ENCODE data around the gene OR5H1.
"Not testable (repeated sequence)": the region's sequence is repeated elsewhere in the genome, so short reads cannot be mapped to it uniquely, and the experiment has no call there.

Gene OR5H1

GRCh38 chr3:98140531-98140930 is 10.0 kb downstream of the OR5H1 start:
- H3K4me3 ChIP-seq (ENCODE audit: extremely low read depth, insufficient read depth, low read length, poor library complexity, severe bottlenecking) = no peak overlapping the region
- no peaks in the 10 kb centered on the region for H3K36me3 ChIP-seq (ENCODE audit: control insufficient read depth, insufficient read depth, low read length)
- no peaks in the 10 kb centered on the region for H3K9me3 ChIP-seq (ENCODE audit: control insufficient read depth, low read length)
- H3K27ac ChIP-seq (ENCODE audit: low read depth, low read length, severe bottlenecking) = no peak overlapping the region
- H3K4me1 ChIP-seq (ENCODE audit: control insufficient read depth, insufficient read depth, low read length, poor library complexity, severe bottlenecking) = no peaks in the 10 kb centered on the region

- WGBS, 2 experiments (ENCODE audit: insufficient coverage in 2 of 2) = no CpG with 5 or more reads among the region's 1 CpG
- H3K27ac ChIP-seq (ENCODE audit: low read depth, low read length, severe bottlenecking) = no peak within 1 kb of the TSS
- H3K4me1 ChIP-seq (ENCODE audit: control insufficient read depth, insufficient read depth, low read length, poor library complexity, severe bottlenecking) = peaks cover 6% of the 10 kb centered on the region
- no peaks in the 10 kb centered on the region for H3K9me3 ChIP-seq (ENCODE audit: control insufficient read depth, low read length)
- H3K4me3 ChIP-seq (ENCODE audit: extremely low read depth, insufficient read depth, low read length, poor library complexity, severe bottlenecking) = no peak within 1 kb of the TSS
- no peaks in the 10 kb centered on the region for H3K36me3 ChIP-seq (ENCODE audit: control insufficient read depth, insufficient read depth, low read length)
These were observed 16.7 kb downstream of the OR5H1 start, which contains the start of gene OR5H14 for GRCh38 chr3:98147179-98147578. TSS of gene OR5H14 (plus strand) at chr3:98147479. CDS start at chr3:98149386, 1,907 bp downstream.

GRCh38 chr3:98148751-98149150 is 18.2 kb downstream of the OR5H1 start:
- Histone ChIP-seq H3K4me3 (ENCODE audit: extremely low read depth, insufficient read depth, low read length, poor library complexity, severe bottlenecking) (no peak overlapping the region), H3K36me3 (ENCODE audit: control insufficient read depth, insufficient read depth, low read length) (no peaks in the 10 kb centered on the region), H3K9me3 (ENCODE audit: control insufficient read depth, low read length) (no peaks in the 10 kb centered on the region), H3K27ac (ENCODE audit: low read depth, low read length, severe bottlenecking) (no peak overlapping the region), H3K4me1 (ENCODE audit: control insufficient read depth, insufficient read depth, low read length, poor library complexity, severe bottlenecking) (peaks cover 6% of the 10 kb centered on the region)
- WGBS, 2 experiments (ENCODE audit: insufficient coverage in 2 of 2) = 40% methylated on average over 1 of the region's 3 CpGs; no CpG with 5 or more reads in 1 of the 2 experiments

GRCh38 chr3:98149456-98149855 is 18.9 kb downstream of the OR5H1 start:
- not testable (repeated sequence) for H3K9me3 ChIP-seq (ENCODE audit: control insufficient read depth, low read length); H3K27ac ChIP-seq (ENCODE audit: low read depth, low read length, severe bottlenecking); H3K36me3 ChIP-seq (ENCODE audit: control insufficient read depth, insufficient read depth, low read length); H3K4me3 ChIP-seq (ENCODE audit: extremely low read depth, insufficient read depth, low read length, poor library complexity, severe bottlenecking); H3K4me1 ChIP-seq (ENCODE audit: control insufficient read depth, insufficient read depth, low read length, poor library complexity, severe bottlenecking)
- WGBS, 2 experiments (ENCODE audit: insufficient coverage in 2 of 2) = 93 to 100% methylated on average over 2 to 3 of the region's 4 CpGs

GRCh38 chr3:98151241-98151640 is 20.7 kb downstream of the OR5H1 start:
- Histone ChIP-seq H3K4me1 (ENCODE audit: control insufficient read depth, insufficient read depth, low read length, poor library complexity, severe bottlenecking) (peaks cover 6% of the 10 kb centered on the region), H3K36me3 (ENCODE audit: control insufficient read depth, insufficient read depth, low read length) (no peaks in the 10 kb centered on the region), H3K27ac (ENCODE audit: low read depth, low read length, severe bottlenecking) (peak overlapping the region; percentile 73), H3K4me3 (ENCODE audit: extremely low read depth, insufficient read depth, low read length, poor library complexity, severe bottlenecking) (no peak overlapping the region), H3K9me3 (ENCODE audit: control insufficient read depth, low read length) (no peaks in the 10 kb centered on the region)
- 64 to 67% methylated on average over 3 to 4 of the region's 5 CpGs for WGBS, 2 experiments (ENCODE audit: insufficient coverage in 2 of 2)

- no peaks in the 10 kb centered on the region for H3K9me3 ChIP-seq (ENCODE audit: control insufficient read depth, low read length)
- no CpG with 5 or more reads among the region's 3 CpGs for WGBS, 2 experiments (ENCODE audit: insufficient coverage in 2 of 2)
- H3K27ac ChIP-seq (ENCODE audit: low read depth, low read length, severe bottlenecking) = no peak within 1 kb of the TSS
- no peak within 1 kb of the TSS for H3K4me3 ChIP-seq (ENCODE audit: extremely low read depth, insufficient read depth, low read length, poor library complexity, severe bottlenecking)
- no peaks in the 10 kb centered on the region for H3K36me3 ChIP-seq (ENCODE audit: control insufficient read depth, insufficient read depth, low read length)
- no peaks in the 10 kb centered on the region for H3K4me1 ChIP-seq (ENCODE audit: control insufficient read depth, insufficient read depth, low read length, poor library complexity, severe bottlenecking)
These were observed 35.9 kb downstream of the OR5H1 start, which contains the start of gene OR5H15 for GRCh38 chr3:98166396-98166795. TSS of gene OR5H15 (plus strand) at chr3:98166696. CDS start at chr3:98168700, 2,004 bp downstream.

- 78 to 90% methylated on average over 1 of the region's 1 CpG for WGBS, 2 experiments (ENCODE audit: insufficient coverage in 2 of 2)
- Histone ChIP-seq H3K4me3 (ENCODE audit: extremely low read depth, insufficient read depth, low read length, poor library complexity, severe bottlenecking) (no peak overlapping the region), H3K9me3 (ENCODE audit: control insufficient read depth, low read length) (no peaks in the 10 kb centered on the region), H3K36me3 (ENCODE audit: control insufficient read depth, insufficient read depth, low read length) (no peaks in the 10 kb centered on the region), H3K27ac (ENCODE audit: low read depth, low read length, severe bottlenecking) (no peak overlapping the region), H3K4me1 (ENCODE audit: control insufficient read depth, insufficient read depth, low read length, poor library complexity, severe bottlenecking) (no peaks in the 10 kb centered on the region)
These were observed 40.5 kb downstream of the OR5H1 start for GRCh38 chr3:98171071-98171470.

- Histone ChIP-seq H3K4me1 (ENCODE audit: control insufficient read depth, insufficient read depth, low read length, poor library complexity, severe bottlenecking) (no peaks in the 10 kb centered on the region), H3K27ac (ENCODE audit: low read depth, low read length, severe bottlenecking) (no peak overlapping the region), H3K36me3 (ENCODE audit: control insufficient read depth, insufficient read depth, low read length) (no peaks in the 10 kb centered on the region), H3K4me3 (ENCODE audit: extremely low read depth, insufficient read depth, low read length, poor library complexity, severe bottlenecking) (no peak overlapping the region), H3K9me3 (ENCODE audit: control insufficient read depth, low read length) (no peaks in the 10 kb centered on the region)
- WGBS, 2 experiments (ENCODE audit: insufficient coverage in 2 of 2) = 84 to 97% methylated on average over 5 of the region's 7 CpGs
These were observed 42.1 kb downstream of the OR5H1 start for GRCh38 chr3:98172621-98173020.

- Histone ChIP-seq H3K9me3 (ENCODE audit: control insufficient read depth, low read length) (no peaks in the 10 kb centered on the region), H3K36me3 (ENCODE audit: control insufficient read depth, insufficient read depth, low read length) (no peaks in the 10 kb centered on the region), H3K4me1 (ENCODE audit: control insufficient read depth, insufficient read depth, low read length, poor library complexity, severe bottlenecking) (no peaks in the 10 kb centered on the region), H3K4me3 (ENCODE audit: extremely low read depth, insufficient read depth, low read length, poor library complexity, severe bottlenecking) (no peak overlapping the region), H3K27ac (ENCODE audit: low read depth, low read length, severe bottlenecking) (no peak overlapping the region)
- WGBS, 2 experiments (ENCODE audit: insufficient coverage in 2 of 2) = 93 to 100% methylated on average over 2 of the region's 3 CpGs
These were observed 49.9 kb downstream of the OR5H1 start for GRCh38 chr3:98180319-98180890.

- Histone ChIP-seq H3K4me3 (ENCODE audit: extremely low read depth, insufficient read depth, low read length, poor library complexity, severe bottlenecking) (no peak overlapping the region), H3K9me3 (ENCODE audit: control insufficient read depth, low read length) (no peaks in the 10 kb centered on the region), H3K27ac (ENCODE audit: low read depth, low read length, severe bottlenecking) (no peak overlapping the region), H3K4me1 (ENCODE audit: control insufficient read depth, insufficient read depth, low read length, poor library complexity, severe bottlenecking) (no peaks in the 10 kb centered on the region), H3K36me3 (ENCODE audit: control insufficient read depth, insufficient read depth, low read length) (no peaks in the 10 kb centered on the region)
These were observed 51.7 kb downstream of the OR5H1 start for GRCh38 chr3:98182196-98182595.

- Histone ChIP-seq H3K4me3 (ENCODE audit: extremely low read depth, insufficient read depth, low read length, poor library complexity, severe bottlenecking) (no peak overlapping the region), H3K4me1 (ENCODE audit: control insufficient read depth, insufficient read depth, low read length, poor library complexity, severe bottlenecking) (no peaks in the 10 kb centered on the region), H3K9me3 (ENCODE audit: control insufficient read depth, low read length) (no peaks in the 10 kb centered on the region), H3K36me3 (ENCODE audit: control insufficient read depth, insufficient read depth, low read length) (no peaks in the 10 kb centered on the region), H3K27ac (ENCODE audit: low read depth, low read length, severe bottlenecking) (no peak overlapping the region)
These were observed 54.7 kb downstream of the OR5H1 start for GRCh38 chr3:98185180-98185579.
